ENCODE data around the gene FITM2.

The FITM2 gene

GRCh38 chr20:44344723-44345122 lies 33.7 kb upstream of the FITM2 start:
- no peak for DNase-seq (ENCODE audit: low read depth, low spot score)
- in situ Hi-C loops (cut with HindIII; ENCODE audit: low sequenced_read_pairs): no loop called here
- TF ChIP-seq, protein P1, sequence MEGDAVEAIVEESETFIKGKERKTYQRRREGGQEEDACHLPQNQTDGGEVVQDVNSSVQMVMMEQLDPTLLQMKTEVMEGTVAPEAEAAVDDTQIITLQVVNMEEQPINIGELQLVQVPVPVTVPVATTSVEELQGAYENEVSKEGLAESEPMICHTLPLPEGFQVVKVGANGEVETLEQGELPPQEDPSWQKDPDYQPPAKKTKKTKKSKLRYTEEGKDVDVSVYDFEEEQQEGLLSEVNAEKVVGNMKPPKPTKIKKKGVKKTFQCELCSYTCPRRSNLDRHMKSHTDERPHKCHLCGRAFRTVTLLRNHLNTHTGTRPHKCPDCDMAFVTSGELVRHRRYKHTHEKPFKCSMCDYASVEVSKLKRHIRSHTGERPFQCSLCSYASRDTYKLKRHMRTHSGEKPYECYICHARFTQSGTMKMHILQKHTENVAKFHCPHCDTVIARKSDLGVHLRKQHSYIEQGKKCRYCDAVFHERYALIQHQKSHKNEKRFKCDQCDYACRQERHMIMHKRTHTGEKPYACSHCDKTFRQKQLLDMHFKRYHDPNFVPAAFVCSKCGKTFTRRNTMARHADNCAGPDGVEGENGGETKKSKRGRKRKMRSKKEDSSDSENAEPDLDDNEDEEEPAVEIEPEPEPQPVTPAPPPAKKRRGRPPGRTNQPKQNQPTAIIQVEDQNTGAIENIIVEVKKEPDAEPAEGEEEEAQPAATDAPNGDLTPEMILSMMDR (IDR thresholded peaks at IDR 0.05; ENCODE audit: low read depth, low read length): no peak
- H3K4me3 ChIP-seq (ENCODE audit: low read depth, low read length): no peak overlapping the region

DNA sequence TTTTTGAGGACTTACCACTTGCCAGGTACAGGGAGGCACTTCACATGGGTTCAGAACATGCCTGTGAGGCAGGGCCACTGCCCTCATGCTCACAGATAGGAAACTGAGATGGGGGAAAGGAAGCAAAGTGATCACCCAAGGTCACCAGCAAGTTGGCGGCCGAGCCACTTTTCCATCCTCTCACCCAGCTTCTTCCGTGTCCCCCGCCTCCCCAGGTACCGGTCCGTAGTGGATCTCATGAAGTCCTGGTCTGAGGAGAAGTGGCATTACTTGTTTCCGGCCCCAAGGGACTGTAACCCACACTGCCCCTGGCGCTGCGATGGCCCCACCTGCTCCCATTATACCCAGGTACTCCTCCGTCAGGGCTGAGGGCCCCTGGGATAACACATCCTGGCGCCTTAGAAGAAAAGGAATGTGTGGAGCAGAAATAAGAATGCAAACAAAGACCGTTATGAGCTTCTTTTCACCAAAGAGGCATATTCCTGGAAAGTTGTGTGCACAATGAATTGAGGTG lies 32.2 kb upstream of the FITM2 start:
- no peak overlapping the region for H3K4me3 ChIP-seq (ENCODE audit: low read depth, low read length)
- TF ChIP-seq, protein P1 (IDR thresholded peaks at IDR 0.05; ENCODE audit: low read depth, low read length): no peak
- no peak for DNase-seq (ENCODE audit: low read depth, low spot score)
- in situ Hi-C loops (cut with HindIII; ENCODE audit: low sequenced_read_pairs): no loop called here

DNA sequence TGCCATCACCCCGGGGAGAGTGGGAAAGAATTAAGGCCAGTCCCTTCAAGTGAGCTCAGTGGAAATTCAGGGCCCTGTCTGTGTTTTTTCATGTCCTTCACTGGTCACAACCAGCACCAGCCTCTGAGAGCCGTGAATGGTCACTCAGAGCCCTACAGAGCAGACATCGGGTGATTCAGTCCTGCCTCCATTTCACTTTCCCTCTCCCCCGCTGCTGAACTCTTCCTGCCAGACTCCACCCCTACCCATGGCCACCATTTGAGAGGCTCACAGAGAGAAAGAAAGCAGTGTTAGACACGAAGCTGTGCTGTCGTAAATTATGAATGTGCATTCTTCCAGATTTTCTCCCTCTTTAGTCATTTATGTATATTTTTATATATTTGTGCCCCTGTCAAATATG lies 31.2 kb upstream of the FITM2 start:
- in situ Hi-C loops (cut with HindIII; ENCODE audit: low sequenced_read_pairs): no loop called here
- TF ChIP-seq, protein P1 (IDR thresholded peaks at IDR 0.05; ENCODE audit: low read depth, low read length): no peak
- DNase-seq (ENCODE audit: low read depth, low spot score): no peak
- no peak overlapping the region for H3K4me3 ChIP-seq (ENCODE audit: low read depth, low read length)

DNA sequence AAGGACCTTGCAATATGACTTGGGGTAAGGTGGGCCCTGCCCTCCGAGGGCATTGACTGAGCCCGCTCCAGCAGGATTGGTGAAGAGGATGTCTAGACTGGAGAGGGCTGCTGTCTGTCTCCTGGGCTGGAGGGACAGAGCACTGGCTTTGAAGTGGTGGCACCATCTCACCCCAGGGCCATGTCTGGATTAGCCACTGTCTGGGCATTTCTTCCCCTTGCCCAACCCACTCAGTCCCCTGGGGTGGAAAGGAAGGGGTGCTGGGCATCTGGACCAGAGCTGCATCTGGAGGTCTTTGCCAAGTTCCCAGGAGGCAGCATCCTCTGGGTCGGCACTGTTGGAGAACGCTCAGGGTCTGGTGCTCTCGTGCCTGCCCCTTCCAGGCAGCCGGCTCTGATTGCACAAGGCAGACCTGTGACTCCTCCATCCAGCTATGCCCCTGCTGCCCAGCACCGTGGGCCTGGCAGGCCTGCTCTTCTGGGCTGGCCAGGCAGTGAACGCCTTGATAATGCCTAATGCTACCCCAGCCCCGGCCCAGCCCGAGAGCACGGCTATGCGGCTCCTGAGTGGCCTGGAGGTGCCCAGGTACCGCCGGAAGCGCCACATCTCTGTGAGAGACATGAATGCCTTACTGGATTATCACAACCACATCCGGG lies 25.9 kb upstream of the FITM2 start, which contains the start of gene R3HDML:
Gene R3HDML (plus strand): TSS at position 319 of the 656 bp plus-strand sequence. CDS start 115 bp downstream, at position 434.
- TF ChIP-seq, protein P1 (IDR thresholded peaks at IDR 0.05; ENCODE audit: low read depth, low read length): no peak
- in situ Hi-C loops (cut with HindIII; ENCODE audit: low sequenced_read_pairs): no loop called here
- DNase-seq (ENCODE audit: low read depth, low spot score): no peak

GRCh38 chr20:44336086-44336485 lies 25.1 kb upstream of the FITM2 start:
- TF ChIP-seq, protein P1 (IDR thresholded peaks at IDR 0.05; ENCODE audit: low read depth, low read length): no peak
- no peak overlapping the region for H3K4me3 ChIP-seq (ENCODE audit: low read depth, low read length)
- no peak for DNase-seq (ENCODE audit: low read depth, low spot score)
- in situ Hi-C loops (cut with HindIII; ENCODE audit: low sequenced_read_pairs): no loop called here

More for the DNA sequence above, 25.9 kb upstream of the FITM2 start, which contains the start of gene R3HDML:
- no peak within 1 kb of the TSS for H3K4me3 ChIP-seq (ENCODE audit: low read depth, low read length)

GRCh38 chr20:44335675-44336074 lies 24.7 kb upstream of the FITM2 start:
- no peak overlapping the region for H3K4me3 ChIP-seq (ENCODE audit: low read depth, low read length)
- DNase-seq (ENCODE audit: low read depth, low spot score): no peak
- TF ChIP-seq, protein P1 (IDR thresholded peaks at IDR 0.05; ENCODE audit: low read depth, low read length): no peak

More at GRCh38 chr20:44335675-44336074, 24.7 kb upstream of the FITM2 start:
- in situ Hi-C loops (cut with HindIII; ENCODE audit: low sequenced_read_pairs): no loop called here

Data from astrocyte of the spinal cord (primary cell).